Kidney epithelial cell (primary cell): ENCODE data around the gene SLC25A28. TPM values are rescaled to one million over a fixed set of nuclear protein-coding genes. Genes with fewer than 3 reads are reported as not detected.

Experiments used
- DNase-seq: peaks from one replicate; pipeline ENCODE4 v3.0.0-alpha.2; 2010; ENCODE audit warnings: low read depth
- H3K27me3 ChIP-seq: 2 replicates; pipeline ENCODE4 v1.6.0; 2011; ENCODE audit warnings: low read length; ENCODE audit not compliant: control insufficient read depth, insufficient read depth
- H3K36me3 ChIP-seq: 2 replicates; pipeline ENCODE4 v1.5.1; 2011; ENCODE audit warnings: low read length; ENCODE audit not compliant: control insufficient read depth, insufficient read depth
- H3K4me3 ChIP-seq: 2 replicates; pipeline ENCODE4 v1.5.1; 2011; ENCODE audit warnings: low read depth, mild to moderate bottlenecking, control low read depth, low read length
- total RNA-seq: library from RNA; depleted of rRNA; stranded (reverse); fragments of >200 nt; gene quantifications from 2 replicates; pipeline ENCODE4 v1.2.3, GENCODE V29; 2015
- TF ChIP-seq, protein P1 (sequence below): IDR thresholded peaks from 2 replicates; pipeline ENCODE4 v1.5.1; 2011; ENCODE audit warnings: mild to moderate bottlenecking, moderate library complexity, low read length, control low read depth, inconsistent platforms; ENCODE audit not compliant: insufficient read depth, poor library complexity, severe bottlenecking

SLC25A28 gene
- total RNA-seq, 1 donor from 2014 or later, result 7.9 TPM

DNA sequence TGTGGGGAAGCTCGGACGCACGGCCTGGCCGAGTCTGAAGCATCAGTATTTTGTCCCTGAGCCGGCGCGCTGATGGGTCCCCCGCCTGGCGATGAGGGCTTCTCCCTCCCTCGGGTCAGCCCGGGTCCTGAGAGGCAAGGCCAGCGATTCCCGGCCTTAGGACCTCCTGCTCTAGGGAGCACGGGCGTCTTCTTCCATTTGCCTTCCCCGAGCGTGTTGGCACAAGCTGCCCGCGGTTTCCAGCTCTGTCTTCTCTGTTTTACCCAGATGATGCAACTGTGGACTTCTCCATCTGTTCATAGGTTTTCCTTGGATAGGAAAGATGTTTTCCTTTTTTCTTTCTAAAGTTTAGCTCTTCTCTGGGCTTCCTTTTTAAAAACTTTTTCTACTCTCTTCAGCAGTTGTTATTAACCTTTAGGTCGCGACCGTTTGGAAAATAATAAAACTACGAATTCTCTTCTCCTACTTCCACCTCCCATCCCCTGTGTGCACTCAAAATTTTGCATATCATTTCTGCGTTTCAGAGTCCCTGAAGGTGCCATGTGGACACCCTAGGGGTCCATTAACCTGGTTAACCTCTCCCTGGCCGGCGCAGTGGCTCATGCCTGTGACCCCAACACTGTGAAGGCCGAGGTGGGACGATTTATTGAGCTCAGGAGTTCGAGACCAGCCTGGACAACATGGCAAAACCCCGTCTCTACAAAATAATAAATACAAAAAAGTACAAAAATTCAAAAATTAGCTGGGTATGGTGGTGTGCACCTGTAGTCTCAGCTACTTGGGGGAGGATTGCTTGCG, 1.4 kb upstream of the SLC25A28 start:
- TF ChIP-seq, protein P1, sequence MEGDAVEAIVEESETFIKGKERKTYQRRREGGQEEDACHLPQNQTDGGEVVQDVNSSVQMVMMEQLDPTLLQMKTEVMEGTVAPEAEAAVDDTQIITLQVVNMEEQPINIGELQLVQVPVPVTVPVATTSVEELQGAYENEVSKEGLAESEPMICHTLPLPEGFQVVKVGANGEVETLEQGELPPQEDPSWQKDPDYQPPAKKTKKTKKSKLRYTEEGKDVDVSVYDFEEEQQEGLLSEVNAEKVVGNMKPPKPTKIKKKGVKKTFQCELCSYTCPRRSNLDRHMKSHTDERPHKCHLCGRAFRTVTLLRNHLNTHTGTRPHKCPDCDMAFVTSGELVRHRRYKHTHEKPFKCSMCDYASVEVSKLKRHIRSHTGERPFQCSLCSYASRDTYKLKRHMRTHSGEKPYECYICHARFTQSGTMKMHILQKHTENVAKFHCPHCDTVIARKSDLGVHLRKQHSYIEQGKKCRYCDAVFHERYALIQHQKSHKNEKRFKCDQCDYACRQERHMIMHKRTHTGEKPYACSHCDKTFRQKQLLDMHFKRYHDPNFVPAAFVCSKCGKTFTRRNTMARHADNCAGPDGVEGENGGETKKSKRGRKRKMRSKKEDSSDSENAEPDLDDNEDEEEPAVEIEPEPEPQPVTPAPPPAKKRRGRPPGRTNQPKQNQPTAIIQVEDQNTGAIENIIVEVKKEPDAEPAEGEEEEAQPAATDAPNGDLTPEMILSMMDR, result no peak
- DNase-seq, result no peak
- H3K4me3 ChIP-seq, result peak overlapping the region; percentile 67
- H3K27me3 ChIP-seq, result no peaks in the 10 kb centered on the region
- no peaks in the 10 kb centered on the region for H3K36me3 ChIP-seq

DNA sequence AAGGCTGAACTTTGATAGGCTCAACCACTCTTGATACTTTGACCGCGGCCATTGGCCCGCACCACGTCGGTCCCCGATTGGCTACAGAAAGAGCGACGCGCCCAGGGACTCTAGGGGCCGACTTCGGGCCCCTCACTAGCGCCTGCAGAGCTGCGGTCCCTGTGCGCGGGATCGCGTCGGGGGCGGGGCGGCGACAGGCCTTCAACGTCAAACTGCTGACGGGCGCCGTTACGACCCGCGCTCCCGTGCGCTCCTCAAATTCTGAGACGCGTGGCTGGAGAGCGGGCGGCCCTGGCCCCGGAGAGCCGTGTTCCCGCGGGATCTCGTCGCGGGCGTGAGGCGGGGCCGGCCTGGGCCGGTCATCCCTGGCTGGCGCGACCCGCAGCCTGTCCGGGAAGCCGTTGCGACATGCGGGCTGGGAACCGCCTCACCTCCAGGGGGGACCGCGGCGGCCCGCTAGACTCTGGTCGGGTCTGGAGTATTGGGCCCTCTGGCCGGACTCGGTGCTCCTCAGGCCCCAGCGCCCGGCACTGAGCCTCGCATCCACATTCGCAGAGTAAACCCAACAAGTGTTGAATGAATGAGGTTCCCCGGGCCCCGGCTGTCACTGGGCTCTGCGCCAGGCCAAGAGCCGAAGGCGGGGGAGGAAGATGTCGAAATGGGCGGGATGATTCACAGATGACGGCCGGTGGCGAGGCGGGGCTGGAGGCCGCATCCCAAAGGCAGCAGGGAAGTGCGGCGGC, 643 bp upstream of the SLC25A28 start:
- Histone ChIP-seq H3K27me3 (no peaks in the 10 kb centered on the region), H3K36me3 (no peaks in the 10 kb centered on the region), H3K4me3 (peak overlapping the region; percentile 67)
- DNase-seq, result peak; percentile 60
- TF ChIP-seq, protein P1, result no peak

DNA sequence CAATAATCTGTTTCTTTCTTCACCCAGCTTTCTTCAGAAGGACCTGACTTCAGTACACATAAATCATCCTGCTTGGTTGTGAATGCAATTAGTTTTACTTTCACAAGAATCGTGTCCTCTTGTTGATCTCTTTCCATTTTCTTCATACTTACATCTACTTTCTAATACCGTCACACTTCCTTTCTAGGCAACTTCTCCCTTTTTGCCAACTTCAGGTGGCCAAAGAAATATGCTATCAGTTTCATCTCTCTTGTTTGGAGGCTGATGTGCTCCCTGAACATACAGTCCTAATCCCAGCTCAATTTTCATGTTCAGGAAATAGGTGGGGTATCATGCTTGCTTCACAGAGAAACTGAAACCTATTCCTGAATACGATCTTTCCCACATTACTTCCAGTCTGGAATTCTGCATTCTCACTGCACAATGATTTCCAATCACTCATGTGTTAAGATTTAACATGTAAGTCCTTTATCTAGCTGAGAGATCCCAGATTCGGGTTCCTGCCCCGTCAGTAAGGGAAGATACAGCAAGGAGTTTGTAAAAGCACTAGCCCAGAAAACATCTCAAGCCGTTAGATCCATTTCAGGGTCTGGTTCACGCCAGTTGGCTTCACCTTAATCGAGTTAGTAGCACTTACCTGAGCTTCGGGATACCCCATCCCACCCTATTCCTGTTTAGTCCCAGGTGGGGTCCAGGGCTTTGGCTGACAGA, 994 bp downstream of the SLC25A28 start:
- Histone ChIP-seq H3K4me3 (peak overlapping the region; percentile 58), H3K36me3 (no peaks in the 10 kb centered on the region), H3K27me3 (no peaks in the 10 kb centered on the region)
- no peak for DNase-seq
- TF ChIP-seq, protein P1, result no peak

DNA sequence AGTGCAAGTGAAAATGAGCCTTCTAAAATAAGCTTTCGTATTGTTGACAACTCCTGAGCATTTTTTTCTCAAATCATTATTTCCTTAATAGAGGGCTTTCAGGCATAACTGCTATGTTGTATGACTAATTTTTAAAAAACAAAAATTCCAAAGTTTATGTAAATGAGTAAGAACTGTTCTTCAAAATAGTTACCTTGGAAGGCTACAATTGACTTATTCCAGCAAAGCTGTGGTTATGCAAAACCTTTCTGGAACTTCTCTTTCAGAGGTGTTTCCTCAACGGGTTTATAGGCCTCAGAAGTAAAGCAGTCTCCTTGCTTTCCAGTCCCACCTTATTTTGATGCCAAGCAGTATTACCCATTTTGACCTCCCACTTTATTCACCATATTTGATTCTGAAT, 2.5 kb downstream of the SLC25A28 start:
- no peak for DNase-seq
- no peak overlapping the region for H3K4me3 ChIP-seq
- H3K27me3 ChIP-seq, result no peaks in the 10 kb centered on the region
- no peaks in the 10 kb centered on the region for H3K36me3 ChIP-seq
- TF ChIP-seq, protein P1, result no peak

DNA sequence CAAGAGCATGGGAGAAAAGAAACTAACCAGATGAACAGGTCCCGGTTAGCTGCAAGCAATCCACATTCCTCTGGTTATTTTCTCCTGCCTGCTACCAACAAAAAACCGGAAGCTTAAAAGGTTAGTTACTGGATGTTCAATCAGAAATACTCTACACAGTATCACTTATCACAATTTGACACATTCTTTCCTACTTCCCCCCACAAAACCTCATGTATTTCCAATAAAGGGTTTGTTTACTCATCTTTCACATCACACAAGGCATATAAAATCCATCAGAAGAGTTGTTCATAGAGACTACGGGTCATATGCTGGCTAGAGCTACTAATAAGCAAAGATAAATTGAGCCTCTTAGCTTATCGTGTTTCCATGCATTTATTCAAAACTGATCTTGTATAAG, 4.8 kb downstream of the SLC25A28 start:
- no peaks in the 10 kb centered on the region for H3K27me3 ChIP-seq

More for the DNA sequence above, 4.8 kb downstream of the SLC25A28 start:
- H3K4me3 ChIP-seq, result no peak overlapping the region
- DNase-seq, result no peak
- TF ChIP-seq, protein P1, result no peak
- peaks cover 2% of the 10 kb centered on the region for H3K36me3 ChIP-seq
